GM12878 (cell line): ENCODE results near the gene TNRC6B. TPM values are rescaled to one million over a fixed set of nuclear protein-coding genes. Genes with fewer than 3 reads are reported as not detected.

Experiments
- ATAC-seq: fragments of 200-7000 bp; cut with Tn5 transposase; 3 replicates; pipeline ENCODE4 v1.9.1; 2020; ENCODE audit warnings: mild to moderate bottlenecking, moderate library complexity
- BruUV-seq: library from RNA; stranded (reverse); fragments of 400-500 nt; replicated peaks from 2 replicates; lab custom pipeline; 2021; lab: Mats Ljungman, UMichigan
- CTCF ChIA-PET: fragments of 300-600 bp; sonication (Branson Sonifier 250); formaldehyde crosslinking; extraction: SDS; loops from one replicate; lab custom pipeline; 2021; ENCODE audit warnings: inconsistent platforms; lab: Yijun Ruan, JAX
- POLR2A ChIA-PET: fragments of 350-600 bp; formaldehyde crosslinking; extraction: SDS; loops from one replicate; lab custom pipeline; 2021; ENCODE audit warnings: inconsistent platforms; lab: Charles Lee
- RAD21 ChIA-PET: fragments of 300-600 bp; sonication (Branson Sonifier 250); formaldehyde crosslinking; loops from one replicate; lab custom pipeline; 2023; ENCODE audit warnings: antibody characterized with exemption; ENCODE audit not compliant: unreplicated experiment; lab: Charles Lee
- SMC1A ChIA-PET: fragments of 300-600 bp; sonication (Branson Sonifier 250); formaldehyde crosslinking; loops from one replicate; lab custom pipeline; 2023; ENCODE audit not compliant: unreplicated experiment, uncharacterized antibody; lab: Charles Lee
- DNase-seq: peaks from one replicate; pipeline ENCODE4 v3.0.0-alpha.2; 2011; ENCODE audit warnings: low read depth, low spot score
- FAIRE-seq: peaks from 3 replicates; lab custom pipeline; 2011; peaks lifted over from hg19 to GRCh38; lab: Jason Lieb, UNC
- H2AFZ ChIP-seq: 2 replicates; pipeline ENCODE4 v1.6.0; 2011; ENCODE audit warnings: low read depth, low read length, control low read depth; ENCODE audit not compliant: control insufficient read depth
- H3K27ac ChIP-seq: 2 replicates; pipeline ENCODE4 v1.5.1; 2011; ENCODE audit warnings: control low read depth; ENCODE audit not compliant: control insufficient read depth, insufficient read depth
- H3K27me3 ChIP-seq, 2 experiments: replicated peaks in 1 of 2; 2 replicates each; pipeline versions ENCODE4 v1.6.0 to v1.6.1; 2011; ENCODE audit warnings: low read length in 1 of 2; ENCODE audit not compliant: control insufficient read depth in 2 of 2, insufficient read depth in 2 of 2
- H3K36me3 ChIP-seq, 2 experiments: 2 replicates each; pipeline ENCODE4 v1.5.1; 2011; ENCODE audit warnings: low read length in 1 of 2; ENCODE audit not compliant: control insufficient read depth in 2 of 2, insufficient read depth in 2 of 2
- H3K4me1 ChIP-seq: 2 replicates; pipeline ENCODE4 v1.6.1; 2011; ENCODE audit warnings: mild to moderate bottlenecking, low read length, moderate library complexity, mixed read lengths; ENCODE audit not compliant: control insufficient read depth, insufficient read depth
- H3K4me2 ChIP-seq: 2 replicates; pipeline ENCODE4 v1.6.0; 2011; ENCODE audit warnings: control low read depth; ENCODE audit not compliant: control insufficient read depth, insufficient read depth
- H3K4me3 ChIP-seq: fragments of 200-600 bp; sonication (generic); 2 replicates; pipeline ENCODE4 v1.5.1; 2016
- H3K79me2 ChIP-seq: 2 replicates; pipeline ENCODE4 v1.6.0; 2011; ENCODE audit warnings: low read length; ENCODE audit not compliant: control insufficient read depth, insufficient read depth
- H3K9ac ChIP-seq: 2 replicates; pipeline ENCODE4 v1.8.0; 2011; ENCODE audit warnings: low read length, control low read depth, mixed read lengths; ENCODE audit not compliant: control insufficient read depth, insufficient read depth
- H3K9me3 ChIP-seq: replicated peaks from 3 replicates; pipeline ENCODE4 v1.5.1; 2011; ENCODE audit warnings: mild to moderate bottlenecking, low read length; ENCODE audit not compliant: control insufficient read depth, insufficient read depth
- H4K20me1 ChIP-seq: 2 replicates; pipeline ENCODE4 v1.6.0; 2011; ENCODE audit not compliant: control insufficient read depth, insufficient read depth
- CREM ChIP-seq: IDR thresholded peaks from 2 replicates; pipeline ENCODE4 v1.6.1; 2014; ENCODE audit warnings: antibody characterized with exemption, low read depth
- GABPA ChIP-seq: IDR thresholded peaks from 2 replicates; pipeline ENCODE4 v1.6.1; 2014; ENCODE audit warnings: antibody characterized with exemption, low read depth, mild to moderate bottlenecking, inconsistent platforms
- HDGF ChIP-seq: fragments of 450-650 bp; IDR thresholded peaks from 2 replicates; pipeline ENCODE4 v1.6.1; 2016; ENCODE audit warnings: antibody characterized with exemption
- IRF4 ChIP-seq: IDR thresholded peaks from 2 replicates; pipeline ENCODE4 v1.6.1; 2011; ENCODE audit warnings: low read depth, low read length
- MEF2A ChIP-seq: IDR thresholded peaks from 2 replicates; pipeline ENCODE4 v1.6.1; 2011; ENCODE audit warnings: low read depth, mild to moderate bottlenecking, low read length, moderate library complexity; ENCODE audit not compliant: insufficient read depth
- NBN ChIP-seq: fragments of 450-650 bp; IDR thresholded peaks from 2 replicates; pipeline ENCODE4 v1.6.1; 2016
- PAX8 ChIP-seq: fragments of 450-650 bp; IDR thresholded peaks from 2 replicates; pipeline ENCODE4 v1.6.1; 2017; ENCODE audit warnings: mild to moderate bottlenecking, moderate library complexity
- SMAD5 ChIP-seq: IDR thresholded peaks from 2 replicates; pipeline ENCODE4 v1.6.1; 2016; ENCODE audit warnings: antibody characterized with exemption, low read depth
- SREBF2 ChIP-seq: IDR thresholded peaks from 2 replicates; pipeline ENCODE4 v1.6.1; 2012; ENCODE audit warnings: mild to moderate bottlenecking, low read length
- WGBS: methylation state at CpG from one replicate; pipeline ENCODE4 v1.1.6; 2016; ENCODE audit warnings: low lambda C conversion rate; ENCODE audit not compliant: insufficient replicate concordance, insufficient coverage; ENCODE audit errors: missing lambda C conversion rate; 5-methylcytosine and 5-hydroxymethylcytosine counted together
- in situ Hi-C: fragments of 300-500 bp; cut with MboI; formaldehyde crosslinking; loops from 9 replicates; pipeline ENCODE4 v1.14.3; 2018; ENCODE audit warnings: mixed read lengths
- intact Hi-C: fragments of 100-400 bp; cut with micrococcal nuclease; formaldehyde crosslinking; loops from one replicate; pipeline ENCODE4 v1.14.2; 2022; ENCODE audit not compliant: unreplicated experiment
- polyA plus RNA-seq, 11 experiments: library from polyadenylated mRNA; depleted of rRNA in 4 of 11; unstranded in 6 of 11; stranded (reverse) in 5 of 11; fragments of >200 nt; fragmentation: Nextera tagmentation in 4 of 11; fragmentation: Illumina TruSeq in 1 of 11; extraction: Ambion mirVana in 4 of 11; extraction: Trizol in 1 of 11; gene quantifications; 1 replicate in 1 of 11; 2 replicates in 10 of 11; pipeline versions ENCODE4 v1.2.1 to v1.2.3, GENCODE V29; 2011 to 2016; ENCODE audit warnings: inconsistent platforms in 2 of 11, missing spikeins in 2 of 11, low read depth in 1 of 11
- total RNA-seq, 4 experiments: library from RNA; depleted of rRNA in 3 of 4; stranded (reverse); fragments of >200 nt in 3 of 4; fragmentation: Illumina TruSeq in 1 of 4; extraction: Trizol in 1 of 4; gene quantifications; 2 replicates each; pipeline versions ENCODE4 v1.2.1 to v1.2.3, GENCODE V29; 2013 to 2021
- TF ChIP-seq, protein P1 (sequence below): fragments of 450-650 bp; IDR thresholded peaks from 2 replicates; pipeline ENCODE4 v1.6.1; 2017; ENCODE audit warnings: mild to moderate bottlenecking, moderate library complexity
- TF ChIP-seq, protein P2 (sequence below): fragments of 450-650 bp; IDR thresholded peaks from 2 replicates; pipeline ENCODE4 v1.6.1; 2018; ENCODE audit warnings: borderline replicate concordance, mild to moderate bottlenecking; ENCODE audit not compliant: partially characterized antibody

TNRC6B gene
- total and polyA plus RNA-seq, 10 of the 15 experiments (the other 5 are each of a cell fraction or from before 2014, with no cell fraction given), result 3.6 to 32.8 (median 16.4) TPM

DNA sequence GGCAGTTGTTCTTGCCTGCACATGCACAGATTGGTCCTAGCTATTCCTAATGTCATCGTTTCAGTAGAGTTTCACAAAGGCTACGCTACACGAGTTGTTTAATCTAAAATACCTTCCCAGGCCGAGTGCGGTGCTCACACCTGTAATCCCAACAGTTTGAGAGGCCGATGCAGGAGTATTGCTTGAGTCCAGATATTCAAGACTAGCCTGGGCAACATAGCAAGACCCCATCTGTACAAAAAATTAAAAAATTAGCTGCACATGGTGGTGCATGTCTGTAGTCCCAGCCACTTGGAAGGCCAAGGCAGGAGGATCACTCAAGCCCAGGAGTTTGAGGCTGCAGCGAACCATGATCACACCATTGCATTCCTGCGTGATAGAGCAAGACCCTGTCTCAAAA, 56.2 kb downstream of the TNRC6B start:
- RAD21 ChIA-PET, result no interaction called here
- ATAC-seq (no peak), DNase-seq (no peak), FAIRE-seq (no peak)
- Histone ChIP-seq H3K36me3 (peaks cover 0 to 9% of the 10 kb centered on the region in 2 experiments; a peak in 2 of 4 replicates), H3K79me2 (peaks cover 12% of the 10 kb centered on the region), H3K9me3 (no peaks in the 10 kb centered on the region), H4K20me1 (peaks cover 8% of the 10 kb centered on the region; the same call in 1 of the 2 replicates), H3K4me1 (peaks cover 20% of the 10 kb centered on the region), H3K9ac (no peak overlapping the region), H3K27ac (no peak overlapping the region), H2AFZ (no peak overlapping the region), H3K4me3 (no peak overlapping the region), H3K4me2 (no peak overlapping the region), H3K27me3 (no peaks in the 10 kb centered on the region)
- 98% methylated on average over 8 of the region's 8 CpGs for WGBS
- POLR2A ChIA-PET, result no interaction called here
- intact Hi-C loops, result no loop called here
- no peak for TF ChIP-seq IRF4
- no peak for TF ChIP-seq CREM
- TF ChIP-seq SMAD5, result no peak
- SMC1A ChIA-PET, result interaction anchor here (1.1 kb wide), 1 partner anchor 19 kb away, joined by 3 read pairs; no protein-coding TSS in a partner anchor
- in situ Hi-C loops, result no loop called here
- no TSS peak for BruUV-seq
- CTCF ChIA-PET, result interaction anchor here (0.6 kb wide), 1 partner anchor 102 kb away, joined by 3 read pairs; no protein-coding TSS in a partner anchor

DNA sequence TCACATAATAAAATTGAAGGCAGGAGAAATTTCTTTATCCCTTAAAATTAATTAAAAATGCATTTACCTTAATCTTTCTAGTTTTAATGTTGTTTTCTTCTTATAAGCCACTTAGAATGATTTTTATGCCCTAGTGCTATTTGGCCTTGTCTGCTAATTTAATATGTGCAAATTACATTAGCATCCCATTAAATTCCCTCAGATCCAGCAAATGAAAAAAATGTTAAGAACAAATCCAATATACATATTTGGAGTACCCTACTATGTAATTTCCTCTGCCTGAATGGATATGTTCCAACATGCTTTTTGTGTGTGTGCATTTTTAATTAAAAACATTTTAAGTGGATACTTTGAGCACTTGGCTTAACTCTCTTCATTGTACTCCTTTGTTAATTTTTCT, 56.9 kb downstream of the TNRC6B start:
- Histone ChIP-seq H3K27ac (no peak overlapping the region), H3K9me3 (no peaks in the 10 kb centered on the region), H3K4me3 (no peak overlapping the region), H2AFZ (no peak overlapping the region), H3K4me1 (peaks cover 24% of the 10 kb centered on the region), H3K79me2 (peaks cover 18% of the 10 kb centered on the region), H3K9ac (no peak overlapping the region), H4K20me1 (peaks cover 8% of the 10 kb centered on the region; the same call in 1 of the 2 replicates), H3K27me3 (no peaks in the 10 kb centered on the region), H3K4me2 (no peak overlapping the region), H3K36me3 (peaks cover 0 to 6% of the 10 kb centered on the region in 2 experiments; a peak in 2 of 4 replicates)
- intact Hi-C loops (no loop called here), in situ Hi-C loops (no loop called here)
- ChIA-PET RAD21 (interaction anchor here (0.8 kb wide), 1 partner anchor 57 kb away, joined by 3 read pairs; the partner anchor contains the start of gene TNRC6B), CTCF (no interaction called here), SMC1A (no interaction called here), POLR2A (no interaction called here)
- FAIRE-seq (no peak), DNase-seq (no peak), ATAC-seq (no peak)
- BruUV-seq, result no TSS peak
- TF ChIP-seq NBN, result no peak
- no peak for TF ChIP-seq GABPA
- TF ChIP-seq MEF2A, result no peak
- no peak for TF ChIP-seq HDGF
- TF ChIP-seq, protein P1, sequence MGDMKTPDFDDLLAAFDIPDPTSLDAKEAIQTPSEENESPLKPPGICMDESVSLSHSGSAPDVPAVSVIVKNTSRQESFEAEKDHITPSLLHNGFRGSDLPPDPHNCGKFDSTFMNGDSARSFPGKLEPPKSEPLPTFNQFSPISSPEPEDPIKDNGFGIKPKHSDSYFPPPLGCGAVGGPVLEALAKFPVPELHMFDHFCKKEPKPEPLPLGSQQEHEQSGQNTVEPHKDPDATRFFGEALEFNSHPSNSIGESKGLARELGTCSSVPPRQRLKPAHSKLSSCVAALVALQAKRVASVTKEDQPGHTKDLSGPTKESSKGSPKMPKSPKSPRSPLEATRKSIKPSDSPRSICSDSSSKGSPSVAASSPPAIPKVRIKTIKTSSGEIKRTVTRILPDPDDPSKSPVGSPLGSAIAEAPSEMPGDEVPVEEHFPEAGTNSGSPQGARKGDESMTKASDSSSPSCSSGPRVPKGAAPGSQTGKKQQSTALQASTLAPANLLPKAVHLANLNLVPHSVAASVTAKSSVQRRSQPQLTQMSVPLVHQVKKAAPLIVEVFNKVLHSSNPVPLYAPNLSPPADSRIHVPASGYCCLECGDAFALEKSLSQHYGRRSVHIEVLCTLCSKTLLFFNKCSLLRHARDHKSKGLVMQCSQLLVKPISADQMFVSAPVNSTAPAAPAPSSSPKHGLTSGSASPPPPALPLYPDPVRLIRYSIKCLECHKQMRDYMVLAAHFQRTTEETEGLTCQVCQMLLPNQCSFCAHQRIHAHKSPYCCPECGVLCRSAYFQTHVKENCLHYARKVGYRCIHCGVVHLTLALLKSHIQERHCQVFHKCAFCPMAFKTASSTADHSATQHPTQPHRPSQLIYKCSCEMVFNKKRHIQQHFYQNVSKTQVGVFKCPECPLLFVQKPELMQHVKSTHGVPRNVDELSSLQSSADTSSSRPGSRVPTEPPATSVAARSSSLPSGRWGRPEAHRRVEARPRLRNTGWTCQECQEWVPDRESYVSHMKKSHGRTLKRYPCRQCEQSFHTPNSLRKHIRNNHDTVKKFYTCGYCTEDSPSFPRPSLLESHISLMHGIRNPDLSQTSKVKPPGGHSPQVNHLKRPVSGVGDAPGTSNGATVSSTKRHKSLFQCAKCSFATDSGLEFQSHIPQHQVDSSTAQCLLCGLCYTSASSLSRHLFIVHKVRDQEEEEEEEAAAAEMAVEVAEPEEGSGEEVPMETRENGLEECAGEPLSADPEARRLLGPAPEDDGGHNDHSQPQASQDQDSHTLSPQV, result no peak
- no peak for TF ChIP-seq SREBF2
- no peak for TF ChIP-seq PAX8
- TF ChIP-seq, protein P2, sequence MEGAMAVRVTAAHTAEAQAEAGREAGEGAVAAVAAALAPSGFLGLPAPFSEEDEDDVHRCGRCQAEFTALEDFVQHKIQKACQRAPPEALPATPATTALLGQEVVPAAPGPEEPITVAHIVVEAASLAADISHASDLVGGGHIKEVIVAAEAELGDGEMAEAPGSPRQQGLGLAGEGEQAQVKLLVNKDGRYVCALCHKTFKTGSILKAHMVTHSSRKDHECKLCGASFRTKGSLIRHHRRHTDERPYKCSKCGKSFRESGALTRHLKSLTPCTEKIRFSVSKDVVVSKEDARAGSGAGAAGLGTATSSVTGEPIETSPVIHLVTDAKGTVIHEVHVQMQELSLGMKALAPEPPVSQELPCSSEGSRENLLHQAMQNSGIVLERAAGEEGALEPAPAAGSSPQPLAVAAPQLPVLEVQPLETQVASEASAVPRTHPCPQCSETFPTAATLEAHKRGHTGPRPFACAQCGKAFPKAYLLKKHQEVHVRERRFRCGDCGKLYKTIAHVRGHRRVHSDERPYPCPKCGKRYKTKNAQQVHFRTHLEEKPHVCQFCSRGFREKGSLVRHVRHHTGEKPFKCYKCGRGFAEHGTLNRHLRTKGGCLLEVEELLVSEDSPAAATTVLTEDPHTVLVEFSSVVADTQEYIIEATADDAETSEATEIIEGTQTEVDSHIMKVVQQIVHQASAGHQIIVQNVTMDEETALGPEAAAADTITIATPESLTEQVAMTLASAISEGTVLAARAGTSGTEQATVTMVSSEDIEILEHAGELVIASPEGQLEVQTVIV, result no peak
